Omental fat pad (tissue), 4 donors: Measurements from ENCODE around the gene UCK1. TPM values are rescaled to one million over a fixed set of nuclear protein-coding genes. Genes with fewer than 3 reads are reported as not detected.
"Not testable (repeated sequence)": the region's sequence is repeated elsewhere in the genome, so short reads cannot be mapped to it uniquely, and the experiment has no call there.

Experiments
- ATAC-seq: fragments of 150-250 bp; one replicate; pipeline ENCODE4 v1.9.1; 2016; ENCODE audit warnings: mild to moderate bottlenecking, moderate library complexity; ENCODE audit not compliant: low FRiP score
- DNase-seq: peaks from one replicate; pipeline ENCODE4 v3.0.0-alpha.2; 2019; ENCODE audit warnings: low spot score
- CTCF ChIP-seq, 3 donors: fragments of 450-650 bp; IDR thresholded peaks; one replicate each; pipeline ENCODE4 v1.5.1; 2016 to 2017; ENCODE audit warnings: antibody characterized with exemption in 3 of 3, mild to moderate bottlenecking in 3 of 3, moderate library complexity in 2 of 3
- total RNA-seq, 4 donors: library from RNA; depleted of rRNA; stranded (reverse); fragments of >200 nt; gene quantifications; one replicate each; pipeline ENCODE4 v1.1.0, GENCODE V29; 2016

The UCK1 gene
- total RNA-seq, 4 donors from 2014 or later = 25.0 to 38.5 (median 32.7) TPM

GRCh38 chr9:131559421-131560000 is 28.4 kb upstream of the UCK1 start:
- DNase-seq = no peak
- no peak for TF ChIP-seq CTCF (IDR thresholded peaks at IDR 0.05)
- ATAC-seq = no peak

- no peak for TF ChIP-seq CTCF (IDR thresholded peaks at IDR 0.05)
- DNase-seq = no peak
- ATAC-seq = no peak
Measured at GRCh38 chr9:131557855-131558548, 26.9 kb upstream of the UCK1 start.

GRCh38 chr9:131555841-131556673 is 25.0 kb upstream of the UCK1 start:
- no peak for TF ChIP-seq CTCF (IDR thresholded peaks at IDR 0.05)
- no peak for ATAC-seq
- no peak for DNase-seq

GRCh38 chr9:131554843-131555351 is 23.8 kb upstream of the UCK1 start:
- ATAC-seq (no peak), DNase-seq (no peak)
- no peak for TF ChIP-seq CTCF (IDR thresholded peaks at IDR 0.05)

- DNase-seq (no peak), ATAC-seq (no peak)
- no peak for TF ChIP-seq CTCF (IDR thresholded peaks at IDR 0.05)
Measured at GRCh38 chr9:131554087-131554842, 23.2 kb upstream of the UCK1 start.

GRCh38 chr9:131552030-131552429 is 21.0 kb upstream of the UCK1 start:
- ATAC-seq = no peak
- TF ChIP-seq CTCF (IDR thresholded peaks at IDR 0.05) = no peak
- no peak for DNase-seq

- ATAC-seq, DNase-seq: not testable (repeated sequence)
Measured at GRCh38 chr9:131550465-131550864, 19.4 kb upstream of the UCK1 start.

GRCh38 chr9:131549186-131549585 is 18.1 kb upstream of the UCK1 start:
- not testable (repeated sequence) for DNase-seq, ATAC-seq
